Stimulated activated CD4-positive, alpha-beta T cell treated with anti-CD3 and anti-CD28 coated beads, Interleukin-4, amount 100 ng/mL, for 4 hours (primary cell): ENCODE data around the gene SMARCB1.

Experiments used
- DNase-seq, 2 experiments: peaks; one replicate each; pipeline ENCODE4 v3.0.0-alpha.2; 2020

Gene SMARCB1

GRCh38 chr22:23833017-23833751 is 46.4 kb downstream of the SMARCB1 start:
- no peak for DNase-seq

GRCh38 chr22:23833911-23834317 is 47.1 kb downstream of the SMARCB1 start:
- DNase-seq: no peak

- no peak for DNase-seq
Measured at GRCh38 chr22:23834406-23834792, 47.6 kb downstream of the SMARCB1 start.

GRCh38 chr22:23834793-23835483 is 48.2 kb downstream of the SMARCB1 start:
- DNase-seq: no peak

- DNase-seq: no peak
Measured at GRCh38 chr22:23835484-23836144, 48.8 kb downstream of the SMARCB1 start.

GRCh38 chr22:23836281-23836680 is 49.5 kb downstream of the SMARCB1 start:
- no peak for DNase-seq

GRCh38 chr22:23836692-23837495 is 50.1 kb downstream of the SMARCB1 start:
- DNase-seq: no peak

GRCh38 chr22:23837496-23837859 is 50.7 kb downstream of the SMARCB1 start:
- no peak for DNase-seq

GRCh38 chr22:23837911-23838680 is 51.3 kb downstream of the SMARCB1 start:
- no peak for DNase-seq

GRCh38 chr22:23838681-23839468 is 52.1 kb downstream of the SMARCB1 start, which contains the start of gene DERL3:
Gene DERL3, minus strand, starts transcription at chr22:23839006. Its CDS starts 19 bp downstream, at chr22:23838987.
- DNase-seq: peak; percentile 90 to 93

GRCh38 chr22:23840026-23840425 is 53.3 kb downstream of the SMARCB1 start:
- DNase-seq: no peak

- no peak for DNase-seq
Measured at GRCh38 chr22:23841292-23841691, 54.5 kb downstream of the SMARCB1 start.

- DNase-seq: no peak
Measured at GRCh38 chr22:23841736-23842445, 55.1 kb downstream of the SMARCB1 start.

GRCh38 chr22:23842599-23842998 is 55.8 kb downstream of the SMARCB1 start:
- DNase-seq: no peak

- DNase-seq: no peak
Measured at GRCh38 chr22:23844739-23845202, 58.0 kb downstream of the SMARCB1 start.

- no peak for DNase-seq
Measured at GRCh38 chr22:23845265-23846080, 58.7 kb downstream of the SMARCB1 start.

GRCh38 chr22:23846081-23846469 is 59.3 kb downstream of the SMARCB1 start:
- DNase-seq: no peak

GRCh38 chr22:23847310-23847920 is 60.6 kb downstream of the SMARCB1 start:
- DNase-seq: no peak
